Suprapubic skin (tissue), 4 donors: Measurements from ENCODE around the gene CECR2.

Source experiments
- CTCF ChIP-seq, 2 donors: fragments of 200-600 bp in 1 of 2; fragments of 450-650 bp in 1 of 2; sonication (generic) in 1 of 2; IDR thresholded peaks; one replicate each; pipeline ENCODE4 v1.5.1; 2016 to 2019; ENCODE audit warnings: antibody characterized with exemption in 2 of 2, mild to moderate bottlenecking in 1 of 2, moderate library complexity in 1 of 2
- EP300 ChIP-seq: sonication (generic); formaldehyde crosslinking; IDR thresholded peaks from one replicate; pipeline ENCODE4 v1.6.1; 2017; ENCODE audit warnings: antibody characterized with exemption
- POLR2A ChIP-seq, 2 donors: fragments of 450-650 bp; IDR thresholded peaks; one replicate each; pipeline ENCODE4 v1.6.1; 2017; ENCODE audit warnings: antibody characterized with exemption in 2 of 2, mild to moderate bottlenecking in 2 of 2, moderate library complexity in 2 of 2
- POLR2AphosphoS5 ChIP-seq, 3 donors: sonication (generic); formaldehyde crosslinking; IDR thresholded peaks; one replicate each; pipeline ENCODE4 v1.6.1; 2017; ENCODE audit warnings: antibody characterized with exemption in 3 of 3

DNA sequence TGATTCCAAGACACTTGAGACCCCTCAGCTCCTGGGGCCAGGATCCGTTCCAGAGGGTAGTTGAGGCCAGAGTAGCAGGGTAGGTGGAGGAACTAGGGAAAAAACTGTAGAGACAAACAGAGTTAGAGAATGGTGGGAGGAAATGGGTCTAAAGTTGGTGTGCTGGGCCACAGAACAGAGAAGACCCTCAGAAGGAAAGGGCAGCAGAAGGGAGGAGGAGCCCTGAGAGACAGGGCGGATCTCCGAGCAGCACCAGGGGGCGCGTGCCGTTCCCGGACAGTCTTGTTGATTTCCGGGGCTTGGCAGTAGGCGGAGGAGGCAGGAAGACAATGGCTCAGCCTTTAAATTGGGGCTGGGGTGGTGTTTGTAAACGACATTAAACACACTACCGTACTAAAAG is 2.4 kb upstream of the CECR2 start:
- TF ChIP-seq CTCF (IDR thresholded peaks at IDR 0.05) (no peak), POLR2A (IDR thresholded peaks at IDR 0.05) (no peak), POLR2AphosphoS5 (IDR thresholded peaks at IDR 0.05) (no peak), EP300 (no peak)
